ENCODE data around the gene GSTM5.

DNA sequence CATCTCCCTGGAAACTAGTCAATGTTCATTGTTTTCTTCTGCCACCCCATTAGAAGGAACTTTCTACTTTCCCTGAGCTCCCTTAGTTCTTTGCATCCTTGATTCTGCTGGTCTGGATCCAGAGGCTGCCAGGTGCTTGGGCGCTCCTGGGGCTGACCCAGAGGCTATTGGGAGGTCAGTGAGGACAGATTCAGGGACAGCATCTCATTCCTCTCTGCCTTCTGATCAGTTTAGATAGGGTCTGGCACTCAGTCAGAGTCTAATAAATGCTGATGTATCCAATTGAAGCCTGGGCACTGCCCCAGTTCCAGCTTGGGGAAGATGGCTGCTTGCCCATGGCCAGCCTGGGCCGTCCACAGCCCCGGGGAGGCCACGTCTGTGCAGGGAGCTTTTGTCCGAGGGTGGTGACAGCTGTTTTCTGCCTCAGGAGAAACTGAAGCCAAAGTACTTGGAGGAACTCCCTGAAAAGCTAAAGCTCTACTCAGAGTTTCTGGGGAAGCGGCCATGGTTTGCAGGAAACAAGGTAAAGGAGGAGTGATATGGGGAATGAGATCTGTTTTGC lies 22.1 kb upstream of the GSTM5 start:
- TF ChIP-seq, protein P1, sequence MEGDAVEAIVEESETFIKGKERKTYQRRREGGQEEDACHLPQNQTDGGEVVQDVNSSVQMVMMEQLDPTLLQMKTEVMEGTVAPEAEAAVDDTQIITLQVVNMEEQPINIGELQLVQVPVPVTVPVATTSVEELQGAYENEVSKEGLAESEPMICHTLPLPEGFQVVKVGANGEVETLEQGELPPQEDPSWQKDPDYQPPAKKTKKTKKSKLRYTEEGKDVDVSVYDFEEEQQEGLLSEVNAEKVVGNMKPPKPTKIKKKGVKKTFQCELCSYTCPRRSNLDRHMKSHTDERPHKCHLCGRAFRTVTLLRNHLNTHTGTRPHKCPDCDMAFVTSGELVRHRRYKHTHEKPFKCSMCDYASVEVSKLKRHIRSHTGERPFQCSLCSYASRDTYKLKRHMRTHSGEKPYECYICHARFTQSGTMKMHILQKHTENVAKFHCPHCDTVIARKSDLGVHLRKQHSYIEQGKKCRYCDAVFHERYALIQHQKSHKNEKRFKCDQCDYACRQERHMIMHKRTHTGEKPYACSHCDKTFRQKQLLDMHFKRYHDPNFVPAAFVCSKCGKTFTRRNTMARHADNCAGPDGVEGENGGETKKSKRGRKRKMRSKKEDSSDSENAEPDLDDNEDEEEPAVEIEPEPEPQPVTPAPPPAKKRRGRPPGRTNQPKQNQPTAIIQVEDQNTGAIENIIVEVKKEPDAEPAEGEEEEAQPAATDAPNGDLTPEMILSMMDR (IDR thresholded peaks at IDR 0.05; ENCODE audit: insufficient read depth, low read depth, low read length), result no peak
- TF ChIP-seq EZH2 (IDR thresholded peaks at IDR 0.05; ENCODE audit: insufficient read depth, low read length), result no peak
